ENCODE data around the gene GATA6. TPM values are rescaled to one million over a fixed set of nuclear protein-coding genes. Genes with fewer than 3 reads are reported as not detected.
"Not testable (repeated sequence)": the region's sequence is repeated elsewhere in the genome, so short reads cannot be mapped to it uniquely, and the experiment has no call there.

GATA6 gene
- total RNA-seq, 1 donor from 2014 or later, result 56.0 TPM

DNA sequence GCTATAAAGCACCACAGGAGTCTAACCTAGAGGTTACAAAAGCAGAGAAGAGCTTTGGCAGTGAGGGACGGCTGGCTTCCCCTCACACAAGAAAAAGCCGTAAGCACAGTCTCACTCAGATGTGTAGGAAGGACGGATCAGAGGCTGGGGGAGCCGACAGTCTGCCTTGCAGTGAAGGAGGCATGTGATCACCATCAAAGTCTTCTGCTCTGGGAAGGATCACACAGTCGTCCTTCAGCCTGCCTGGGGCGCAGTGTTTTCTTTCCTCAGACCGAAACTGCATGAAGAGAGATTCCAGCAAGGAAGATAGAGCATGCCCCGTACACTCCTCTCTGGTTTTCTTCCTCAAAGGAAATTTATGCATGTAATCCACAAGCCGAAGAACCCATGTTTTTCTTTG is 24.1 kb downstream of the GATA6 start:
- intact Hi-C loops (cut with DNase I), result no loop called here
- ATAC-seq (ENCODE audit: poor library complexity) (peak; percentile 8), DNase-seq (no peak)

DNA sequence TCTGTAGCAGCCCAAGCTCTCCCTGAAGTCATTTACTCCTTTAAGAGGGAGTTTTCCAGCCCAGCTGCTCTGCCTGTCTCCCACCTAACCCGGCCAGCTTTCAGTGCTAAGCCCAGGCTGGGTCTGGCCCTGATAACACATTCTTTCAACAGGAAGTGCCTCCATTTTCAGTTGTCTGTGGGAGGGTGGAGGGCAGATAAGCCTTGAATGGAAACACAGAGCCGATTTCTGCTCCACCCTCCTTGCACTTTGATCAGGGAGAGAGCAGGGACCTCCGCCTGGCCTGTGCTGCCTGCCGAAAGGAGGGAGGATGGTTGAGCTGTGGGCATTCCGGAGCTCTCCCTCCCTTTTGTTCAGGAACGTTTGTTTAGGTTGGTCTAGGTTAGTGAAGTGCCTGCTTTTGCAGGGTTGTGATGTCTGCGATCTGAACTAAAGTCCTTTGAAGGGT is 24.8 kb downstream of the GATA6 start:
- intact Hi-C loops (cut with DNase I), result no loop called here
- ATAC-seq (ENCODE audit: poor library complexity) (peak; percentile 21), DNase-seq (no peak)

DNA sequence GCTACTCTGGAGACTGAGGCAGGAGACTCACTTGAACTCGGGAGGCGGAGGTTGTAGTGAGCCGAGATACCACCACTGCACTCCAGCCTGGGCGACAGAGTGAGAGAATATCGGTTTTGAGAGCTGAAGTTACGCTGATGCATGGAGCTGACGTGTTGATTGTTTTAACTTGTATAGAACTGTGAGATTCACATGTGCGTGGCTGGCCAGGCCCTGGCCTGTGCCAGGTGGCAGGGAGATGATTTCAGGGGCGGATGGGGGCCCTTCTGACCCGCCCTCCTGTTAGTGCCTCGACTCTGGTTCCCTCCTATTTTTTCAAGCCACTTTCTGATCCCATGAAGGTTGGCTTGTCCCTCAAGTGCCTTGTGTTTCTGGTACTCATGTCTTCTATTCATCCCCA is 25.7 kb downstream of the GATA6 start:
- intact Hi-C loops (cut with DNase I), result no loop called here
- no peak for DNase-seq
- no peak for ATAC-seq (ENCODE audit: poor library complexity)

DNA sequence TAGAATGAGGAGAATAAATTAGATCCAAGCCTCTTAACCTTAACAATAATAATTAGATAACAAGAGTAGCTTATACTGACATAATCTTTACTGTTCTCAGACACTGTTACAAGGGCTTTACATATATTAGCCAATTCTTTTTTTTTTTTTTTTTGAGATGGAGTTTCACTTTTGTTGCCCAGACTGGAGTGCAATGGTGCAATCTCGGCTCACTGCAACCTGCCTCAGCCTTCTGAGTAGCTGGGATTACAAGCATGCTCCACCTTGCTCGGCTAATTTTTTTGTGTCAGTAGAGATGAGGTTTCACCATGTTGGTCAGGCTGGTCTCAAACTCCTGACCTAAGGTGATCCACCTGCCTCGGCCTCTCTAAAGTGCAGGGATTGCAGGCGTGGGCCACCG is 27.6 kb downstream of the GATA6 start:
- ATAC-seq (ENCODE audit: poor library complexity); intact Hi-C loops (cut with DNase I); DNase-seq: not testable (repeated sequence)

DNA sequence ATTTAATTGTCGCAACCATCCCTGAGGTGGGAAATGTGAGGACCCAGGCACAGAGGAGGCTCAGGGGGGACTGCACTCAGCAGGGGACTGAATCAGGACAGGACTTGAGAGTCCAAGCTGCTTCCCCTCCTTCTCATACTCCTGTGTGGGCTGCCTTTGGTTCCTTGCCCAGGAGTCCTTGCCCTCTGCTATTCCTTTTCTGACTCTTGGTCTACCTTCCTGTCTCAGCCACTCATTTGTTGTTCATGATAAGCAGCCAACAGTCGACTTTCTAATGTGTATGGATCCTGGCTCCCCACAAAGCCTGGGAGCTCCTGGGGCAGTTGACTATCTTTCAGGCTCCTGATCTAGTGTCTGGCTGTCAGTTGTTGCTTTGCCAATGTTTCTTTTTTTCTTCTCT is 28.3 kb downstream of the GATA6 start:
- ATAC-seq (ENCODE audit: poor library complexity), result no peak
- no peak for DNase-seq
- intact Hi-C loops (cut with DNase I), result no loop called here

DNA sequence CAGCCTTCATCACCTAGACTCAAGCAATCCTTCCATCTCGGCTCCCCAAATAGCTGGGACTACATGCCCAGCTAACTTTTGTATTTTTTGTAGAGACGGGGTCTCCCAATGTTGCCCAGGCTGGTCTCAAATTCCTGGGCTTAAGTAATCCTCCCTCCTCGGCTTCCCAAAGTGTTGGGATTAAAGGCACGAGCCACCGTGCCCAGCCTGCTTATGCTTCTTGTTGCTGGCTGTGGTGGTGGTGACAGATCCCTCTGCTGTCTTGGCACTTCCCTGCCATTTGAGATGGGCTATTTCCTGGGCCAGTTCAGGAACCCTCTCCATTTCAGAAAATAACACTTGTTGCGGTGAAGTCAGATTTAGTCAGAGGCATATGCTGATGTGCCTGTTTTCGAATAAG is 28.8 kb downstream of the GATA6 start:
- intact Hi-C loops (cut with DNase I), result no loop called here
- ATAC-seq (ENCODE audit: poor library complexity), result peak; percentile 23
- no peak for DNase-seq

DNA sequence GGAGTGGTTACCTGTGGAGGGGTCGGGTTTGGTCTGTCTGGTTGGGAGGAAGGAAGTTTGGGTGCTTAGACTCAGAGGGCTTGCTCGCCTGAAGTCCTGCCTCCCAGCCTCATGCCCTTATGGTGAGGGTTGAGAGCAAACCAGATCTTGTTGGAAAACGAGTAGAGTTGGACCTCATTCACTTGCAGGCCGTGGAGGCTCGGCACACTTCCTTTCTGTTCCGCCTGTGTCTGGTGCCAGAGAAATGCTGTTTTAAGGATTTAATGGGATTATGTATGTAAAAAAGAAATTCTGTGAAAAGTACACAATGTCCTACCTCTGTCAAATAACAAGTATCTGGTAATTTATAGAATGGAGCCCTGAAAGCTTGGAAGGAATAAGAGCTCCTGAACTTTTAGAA is 29.6 kb downstream of the GATA6 start:
- DNase-seq (no peak), ATAC-seq (ENCODE audit: poor library complexity) (peak; percentile 7)
- intact Hi-C loops (cut with DNase I), result no loop called here

DNA sequence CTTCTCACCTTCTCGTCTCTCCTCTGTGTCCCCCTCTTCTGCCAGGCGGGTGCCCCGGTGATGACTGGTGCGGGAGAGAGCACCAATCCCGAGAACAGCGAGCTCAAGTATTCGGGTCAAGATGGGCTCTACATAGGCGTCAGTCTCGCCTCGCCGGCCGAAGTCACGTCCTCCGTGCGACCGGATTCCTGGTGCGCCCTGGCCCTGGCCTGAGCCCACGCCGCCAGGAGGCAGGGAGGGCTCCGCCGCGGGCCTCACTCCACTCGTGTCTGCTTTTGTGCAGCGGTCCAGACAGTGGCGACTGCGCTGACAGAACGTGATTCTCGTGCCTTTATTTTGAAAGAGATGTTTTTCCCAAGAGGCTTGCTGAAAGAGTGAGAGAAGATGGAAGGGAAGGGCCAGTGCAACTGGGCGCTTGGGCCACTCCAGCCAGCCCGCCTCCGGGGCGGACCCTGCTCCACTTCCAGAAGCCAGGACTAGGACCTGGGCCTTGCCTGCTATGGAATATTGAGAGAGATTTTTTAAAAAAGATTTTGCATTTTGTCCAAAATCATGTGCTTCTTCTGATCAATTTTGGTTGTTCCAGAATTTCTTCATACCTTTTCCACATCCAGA is 31.3 kb downstream of the GATA6 start:
- ATAC-seq (ENCODE audit: poor library complexity) (peak; percentile 51), DNase-seq (peak; percentile 67)
- intact Hi-C loops (cut with DNase I), result no loop called here

DNA sequence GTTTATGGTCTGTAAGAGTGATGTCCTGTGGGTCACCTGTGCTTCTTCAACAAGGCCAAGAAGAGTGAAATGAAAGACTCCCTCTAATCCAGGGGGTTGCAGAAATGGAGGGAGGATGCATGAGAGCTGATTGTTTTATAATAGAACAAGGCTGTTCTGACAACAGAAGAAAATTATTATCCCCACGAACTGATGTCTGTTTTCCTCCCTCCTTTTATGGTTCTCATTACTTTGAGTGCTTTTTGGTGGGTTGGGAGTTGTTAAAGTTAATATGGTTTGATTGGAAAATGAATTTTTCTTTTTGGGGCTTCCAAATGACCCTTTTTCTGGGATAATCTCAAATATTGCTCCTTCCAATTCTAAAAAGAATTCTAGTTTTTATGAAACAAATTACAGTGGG is 33.6 kb downstream of the GATA6 start:
- DNase-seq (no peak), ATAC-seq (ENCODE audit: poor library complexity) (no peak)
- intact Hi-C loops (cut with DNase I), result no loop called here

DNA sequence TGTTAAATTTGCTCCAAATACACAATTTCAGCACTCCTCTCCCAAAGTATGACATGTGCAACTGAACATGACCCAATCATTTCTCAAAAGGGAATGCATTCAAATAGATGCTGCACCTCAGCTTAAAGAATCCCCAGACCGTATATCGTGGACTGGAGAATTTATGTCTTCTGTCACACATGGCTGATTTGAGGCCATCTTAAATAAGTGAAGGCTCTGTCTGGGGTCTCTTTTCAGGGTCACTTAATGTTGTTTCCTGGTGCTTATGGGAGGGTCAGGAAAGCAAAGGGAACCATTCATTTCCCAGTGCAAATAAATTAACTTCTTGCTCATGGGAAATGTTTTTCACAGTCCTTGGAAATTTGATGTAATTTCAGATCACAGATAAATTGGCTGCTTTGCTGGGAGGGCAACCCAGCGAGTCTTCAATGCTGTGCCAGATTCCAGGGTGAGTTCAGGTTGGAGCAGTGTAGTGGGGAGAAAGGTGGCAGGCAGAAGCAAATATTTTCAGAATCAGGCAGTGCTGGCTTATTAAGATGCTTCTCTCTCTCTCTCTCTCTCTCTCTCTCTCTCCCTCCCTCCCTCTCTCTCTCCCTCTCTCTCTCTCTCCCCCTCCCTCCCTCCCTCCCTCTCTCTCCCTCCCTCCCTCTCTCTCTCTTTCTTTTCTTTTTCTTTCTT is 34.3 kb downstream of the GATA6 start:
- DNase-seq (no peak), ATAC-seq (ENCODE audit: poor library complexity) (no peak)
- intact Hi-C loops (cut with DNase I), result no loop called here

DNA sequence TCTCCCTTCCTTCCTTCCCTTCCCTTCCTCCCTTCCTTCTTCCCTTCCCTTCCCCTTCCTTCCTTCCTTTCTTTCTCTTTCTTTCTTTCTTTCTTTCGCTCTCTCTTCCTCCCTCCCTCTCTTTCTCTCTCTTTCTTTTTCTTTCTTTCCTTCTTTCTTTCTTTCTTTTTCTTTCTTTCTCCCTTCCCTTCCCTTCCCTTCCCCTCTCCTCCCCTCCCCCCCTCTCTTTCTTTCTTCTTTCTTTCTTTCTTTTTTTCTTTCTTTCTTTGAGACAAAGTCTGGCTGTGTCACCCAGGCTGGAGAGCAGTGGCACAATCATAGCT is 34.8 kb downstream of the GATA6 start:
- ATAC-seq (ENCODE audit: poor library complexity), result no peak
- no peak for DNase-seq
- intact Hi-C loops (cut with DNase I), result no loop called here

DNA sequence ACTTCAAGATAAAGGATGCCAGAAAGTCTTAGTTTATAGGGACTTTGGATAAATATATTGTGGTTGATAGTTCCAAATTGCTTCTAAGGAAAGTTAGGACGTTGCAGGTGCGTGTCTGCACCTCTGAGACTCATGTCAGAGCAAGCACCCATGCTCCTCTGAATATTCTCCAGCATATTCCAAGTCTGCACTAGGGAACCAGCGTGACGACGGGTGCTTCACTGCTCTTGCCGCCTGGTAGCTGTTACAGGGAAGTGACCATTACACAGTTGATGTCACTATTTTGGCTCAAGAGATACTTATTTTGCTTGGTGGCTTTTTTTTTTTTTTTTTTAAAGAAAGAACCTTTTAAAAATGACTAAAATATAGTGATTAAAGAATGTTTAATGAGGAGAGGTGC is 35.6 kb downstream of the GATA6 start:
- no peak for DNase-seq
- intact Hi-C loops (cut with DNase I), result no loop called here
- peak; percentile 18 for ATAC-seq (ENCODE audit: poor library complexity)

DNA sequence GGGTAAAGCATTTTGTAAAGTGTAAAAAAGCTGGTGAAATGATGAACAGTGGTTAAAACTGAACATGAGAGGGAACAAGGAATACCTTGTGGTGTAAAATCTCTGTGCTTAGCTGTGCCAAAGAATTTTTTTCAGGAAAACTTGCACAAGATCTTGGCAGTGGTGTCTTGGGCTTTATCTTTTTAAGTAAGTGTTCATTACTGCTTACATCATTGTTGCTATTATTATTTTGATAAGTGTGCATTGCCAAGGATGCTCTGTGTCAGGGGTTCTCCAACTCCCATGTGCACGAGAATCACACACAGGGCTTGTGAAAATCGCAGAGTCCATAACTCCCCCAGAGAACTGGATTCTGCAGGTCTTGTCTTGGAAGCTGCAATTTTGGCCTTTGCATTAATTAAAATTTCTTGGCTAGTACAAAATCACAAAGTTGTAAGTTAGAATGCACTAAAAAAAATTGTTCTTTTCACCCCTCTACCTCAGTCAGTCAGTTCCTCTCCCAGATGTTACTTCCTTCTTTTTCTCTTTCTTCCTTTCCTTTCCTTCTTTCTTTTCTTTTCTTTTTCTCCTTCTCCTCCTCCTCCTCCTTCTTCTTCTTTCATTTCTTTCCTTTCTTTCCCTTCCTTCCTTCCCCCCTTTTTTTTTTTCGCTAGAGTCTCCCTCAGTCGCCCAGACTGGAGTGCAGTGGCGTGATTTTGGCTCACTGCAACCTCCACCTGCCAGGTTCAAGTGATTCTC is 37.8 kb downstream of the GATA6 start:
- ATAC-seq (ENCODE audit: poor library complexity), result peak; percentile 76

DNA sequence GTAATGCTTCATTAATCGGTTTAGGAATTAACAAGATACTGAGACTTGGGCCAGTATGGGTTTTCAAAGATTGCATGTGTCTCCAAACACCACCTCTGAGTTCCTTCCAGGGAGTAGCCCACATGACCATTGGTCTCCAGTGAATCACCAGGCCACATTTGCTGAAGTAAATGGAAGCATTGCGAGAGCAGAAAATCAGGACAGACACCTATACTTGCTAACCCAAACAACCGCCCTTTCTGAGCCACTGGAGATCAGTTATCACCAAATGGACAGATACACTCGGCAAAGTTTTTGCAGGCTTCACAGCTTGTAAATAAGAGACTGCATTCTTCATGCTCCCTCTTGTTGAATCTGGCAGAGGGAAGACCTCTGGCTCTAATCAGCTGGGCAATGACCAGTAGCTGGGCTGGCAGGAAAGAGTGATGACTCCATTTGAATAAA is 40.9 kb downstream of the GATA6 start:
- no peak for ATAC-seq (ENCODE audit: poor library complexity)
- intact Hi-C loops (cut with DNase I), result no loop called here
- DNase-seq, result no peak

More for the DNA sequence above, 37.8 kb downstream of the GATA6 start:
- intact Hi-C loops (cut with DNase I), result no loop called here
- DNase-seq, result no peak

DNA sequence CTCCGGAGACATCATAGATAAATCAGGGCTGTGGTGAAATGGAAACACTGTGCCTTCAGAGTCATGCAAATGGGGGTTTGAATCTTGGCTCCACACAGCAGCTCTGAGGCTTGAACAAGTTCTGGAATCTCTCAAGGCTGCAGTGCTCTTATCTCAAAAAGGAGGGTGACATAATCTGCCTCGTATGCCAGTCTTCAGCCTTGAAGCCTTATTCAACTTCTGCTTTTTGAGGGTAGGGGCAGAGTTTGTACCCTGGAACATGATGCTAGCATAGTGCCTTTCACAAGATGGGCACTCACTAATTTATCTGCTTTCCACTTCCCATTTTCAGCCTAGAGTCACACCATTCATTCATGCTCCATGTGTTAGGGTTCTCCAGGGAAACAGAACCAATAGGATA is 42.3 kb downstream of the GATA6 start:
- intact Hi-C loops (cut with DNase I), result no loop called here
- no peak for ATAC-seq (ENCODE audit: poor library complexity)
- no peak for DNase-seq

DNA sequence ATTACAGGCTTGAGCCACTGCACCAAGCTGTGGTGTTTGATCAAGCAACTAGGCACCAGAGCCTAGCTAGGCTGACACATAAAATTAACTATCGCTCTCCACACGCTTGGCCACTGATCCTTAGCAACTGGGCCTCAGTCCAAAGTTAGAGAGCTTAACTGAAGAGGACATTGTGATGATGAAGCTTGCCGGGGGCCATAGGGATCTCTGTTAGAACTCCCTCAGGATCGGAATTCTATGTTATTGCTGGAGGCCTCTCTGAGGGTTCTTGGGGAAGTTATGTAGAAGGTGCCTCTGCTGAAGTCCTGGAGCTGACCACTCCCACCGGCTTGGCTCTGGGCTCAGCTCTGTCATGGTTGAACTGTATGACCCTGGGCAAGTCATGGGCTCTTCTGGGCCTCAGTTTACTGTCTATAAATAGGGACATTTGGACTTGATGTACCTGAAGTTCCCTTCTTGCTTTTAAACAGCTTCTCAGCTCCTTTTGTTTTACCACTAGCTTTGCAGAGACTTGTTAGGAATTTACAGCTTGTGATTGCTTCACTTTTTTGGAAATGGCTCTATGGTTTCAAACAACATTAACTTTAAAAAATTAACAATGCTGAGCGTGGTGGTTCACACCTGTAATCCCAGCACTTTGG is 44.1 kb downstream of the GATA6 start:
- intact Hi-C loops (cut with DNase I), result no loop called here
- DNase-seq, result no peak
- ATAC-seq (ENCODE audit: poor library complexity), result peak; percentile 80

DNA sequence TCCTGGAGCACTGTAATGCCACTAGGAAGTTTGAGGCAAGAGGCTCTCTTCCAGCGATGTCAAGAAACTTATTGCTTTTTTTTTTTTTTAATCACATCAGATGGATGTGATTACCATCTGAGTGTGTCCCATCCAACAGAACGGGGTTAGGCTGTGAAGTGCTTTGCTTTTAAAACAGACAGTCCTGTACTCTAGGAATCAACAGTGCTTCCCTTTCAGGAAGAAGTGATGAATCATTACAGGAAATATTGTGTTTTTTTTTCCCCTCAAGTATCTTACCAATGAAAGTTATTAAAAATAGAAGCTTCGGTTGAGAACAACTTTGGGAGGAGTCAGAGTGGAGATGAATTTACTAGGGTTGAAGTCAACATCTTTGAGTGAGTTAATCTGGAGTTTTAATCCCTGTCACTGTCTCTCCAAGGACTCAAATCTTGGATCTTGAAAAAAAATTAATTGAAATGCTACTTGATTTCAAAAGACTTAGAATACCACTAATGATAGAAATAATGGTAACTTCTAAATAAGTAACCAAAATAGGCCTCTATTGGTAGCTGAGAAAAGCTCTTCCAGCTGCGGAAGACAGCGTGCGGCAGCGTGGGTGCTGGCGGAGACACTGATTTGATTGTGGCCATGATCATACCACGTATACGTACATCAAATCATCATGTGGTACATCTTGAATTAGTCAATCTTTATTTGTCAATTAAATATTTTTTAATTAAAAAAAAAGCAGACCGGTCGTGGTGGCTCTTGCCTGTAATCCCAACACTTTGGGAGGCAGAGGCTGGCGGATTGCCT is 45.5 kb downstream of the GATA6 start:
- no peak for ATAC-seq (ENCODE audit: poor library complexity)
- intact Hi-C loops (cut with DNase I), result no loop called here
- DNase-seq, result no peak

DNA sequence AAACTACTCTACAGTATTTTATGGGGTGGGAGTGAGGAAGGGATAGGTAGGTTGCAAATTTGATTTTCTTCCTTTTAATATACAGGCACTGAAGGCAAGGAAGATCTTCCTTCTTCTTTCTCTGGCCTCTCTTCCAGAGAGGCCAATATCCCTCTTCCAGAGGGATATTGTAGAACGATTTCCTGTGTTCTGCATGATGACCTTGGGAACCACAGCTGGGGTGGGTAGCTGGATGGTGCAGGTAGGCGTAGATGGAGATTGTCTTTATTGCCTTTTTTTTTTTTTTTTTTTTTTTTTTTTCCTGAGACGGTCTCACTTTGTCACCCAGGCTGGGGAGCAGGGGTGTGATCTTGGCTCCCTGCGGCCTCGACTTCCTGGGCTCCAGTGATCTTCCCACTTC is 49.4 kb downstream of the GATA6 start:
- ATAC-seq (ENCODE audit: poor library complexity) (no peak), DNase-seq (no peak)
- intact Hi-C loops (cut with DNase I), result no loop called here
